MV-4-11 (cell line): ENCODE results near the gene PSMD13.
"Not testable (repeated sequence)": the region's sequence is repeated elsewhere in the genome, so short reads cannot be mapped to it uniquely, and the experiment has no call there.

Source experiments
- DNase-seq: peaks from one replicate; lab custom pipeline; 2025; lab: John Stamatoyannopoulos, UW

Gene PSMD13

DNA sequence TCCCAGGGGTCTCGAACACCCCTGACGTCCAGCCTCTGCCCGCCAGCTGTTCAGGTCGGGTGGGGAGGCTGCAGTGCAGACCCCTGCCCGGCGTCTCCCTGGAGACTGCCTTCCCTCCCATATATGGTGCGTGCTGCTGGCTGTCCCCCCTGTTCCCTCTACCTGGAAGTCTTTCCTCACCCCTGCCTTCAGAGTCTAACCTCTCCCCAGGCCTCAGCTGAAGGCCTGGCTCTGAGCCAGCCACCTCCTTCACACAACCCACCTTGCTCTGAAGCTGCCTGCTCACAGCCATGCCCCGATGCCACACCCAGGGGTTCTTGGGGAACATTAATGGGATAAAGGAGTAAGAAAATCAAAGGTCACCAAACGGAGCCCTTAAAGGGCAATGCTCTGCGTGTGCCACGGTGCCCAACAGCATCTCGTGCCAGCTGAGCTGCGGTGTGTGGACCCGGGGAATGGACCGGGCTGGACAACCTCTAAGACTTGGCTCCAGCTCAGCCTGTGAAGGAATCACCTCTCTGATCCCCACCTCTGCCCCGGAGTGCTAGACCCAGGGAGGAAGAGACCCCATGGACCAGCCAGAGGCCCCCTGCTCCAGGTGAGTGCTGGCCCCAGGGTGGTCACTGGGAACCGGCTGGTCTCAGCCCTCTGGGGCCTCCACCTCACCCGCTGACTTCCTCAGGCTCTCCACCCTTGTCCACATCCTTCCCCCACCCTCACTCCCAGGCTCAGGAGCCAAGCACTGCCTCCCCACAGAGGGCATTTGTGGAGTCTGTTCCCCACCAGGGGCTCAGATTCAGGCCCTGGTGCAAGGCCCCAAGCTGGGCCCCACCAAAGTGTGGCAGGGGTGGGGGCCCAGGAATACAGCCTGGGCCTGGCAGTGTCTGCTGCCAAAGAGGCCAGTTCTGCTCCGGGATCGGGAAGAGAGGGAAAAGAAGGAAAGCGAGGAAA is 41.5 kb downstream of the PSMD13 start, which contains the start of gene NLRP6:
Gene NLRP6 (plus strand): TSS at position 407 of the 951 bp plus-strand sequence. CDS start 163 bp downstream, at position 570.
- DNase-seq = no peak

- DNase-seq = peak; percentile 30
Measured at GRCh38 chr11:279040-279965, 42.5 kb downstream of the PSMD13 start.

DNA sequence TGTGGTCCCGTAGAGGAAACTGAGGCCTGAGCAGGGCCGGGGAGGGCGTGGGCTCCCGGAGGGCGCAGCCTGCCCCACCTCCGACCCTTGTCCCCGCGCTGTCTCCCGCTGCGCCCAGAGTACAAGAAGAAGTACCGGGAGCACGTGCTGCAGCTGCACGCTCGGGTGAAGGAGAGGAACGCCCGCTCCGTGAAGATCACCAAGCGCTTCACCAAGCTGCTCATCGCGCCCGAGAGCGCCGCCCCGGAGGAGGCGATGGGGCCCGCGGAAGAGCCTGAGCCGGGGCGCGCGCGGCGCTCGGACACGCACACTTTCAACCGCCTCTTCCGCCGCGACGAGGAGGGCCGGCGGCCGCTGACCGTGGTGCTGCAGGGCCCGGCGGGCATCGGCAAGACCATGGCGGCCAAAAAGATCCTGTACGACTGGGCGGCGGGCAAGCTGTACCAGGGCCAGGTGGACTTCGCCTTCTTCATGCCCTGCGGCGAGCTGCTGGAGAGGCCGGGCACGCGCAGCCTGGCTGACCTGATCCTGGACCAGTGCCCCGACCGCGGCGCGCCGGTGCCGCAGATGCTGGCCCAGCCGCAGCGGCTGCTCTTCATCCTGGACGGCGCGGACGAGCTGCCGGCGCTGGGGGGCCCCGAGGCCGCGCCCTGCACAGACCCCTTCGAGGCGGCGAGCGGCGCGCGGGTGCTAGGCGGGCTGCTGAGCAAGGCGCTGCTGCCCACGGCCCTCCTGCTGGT is 43.4 kb downstream of the PSMD13 start:
- peak; percentile 54 for DNase-seq

- no peak for DNase-seq
Measured at GRCh38 chr11:280706-281485, 44.1 kb downstream of the PSMD13 start.

DNA sequence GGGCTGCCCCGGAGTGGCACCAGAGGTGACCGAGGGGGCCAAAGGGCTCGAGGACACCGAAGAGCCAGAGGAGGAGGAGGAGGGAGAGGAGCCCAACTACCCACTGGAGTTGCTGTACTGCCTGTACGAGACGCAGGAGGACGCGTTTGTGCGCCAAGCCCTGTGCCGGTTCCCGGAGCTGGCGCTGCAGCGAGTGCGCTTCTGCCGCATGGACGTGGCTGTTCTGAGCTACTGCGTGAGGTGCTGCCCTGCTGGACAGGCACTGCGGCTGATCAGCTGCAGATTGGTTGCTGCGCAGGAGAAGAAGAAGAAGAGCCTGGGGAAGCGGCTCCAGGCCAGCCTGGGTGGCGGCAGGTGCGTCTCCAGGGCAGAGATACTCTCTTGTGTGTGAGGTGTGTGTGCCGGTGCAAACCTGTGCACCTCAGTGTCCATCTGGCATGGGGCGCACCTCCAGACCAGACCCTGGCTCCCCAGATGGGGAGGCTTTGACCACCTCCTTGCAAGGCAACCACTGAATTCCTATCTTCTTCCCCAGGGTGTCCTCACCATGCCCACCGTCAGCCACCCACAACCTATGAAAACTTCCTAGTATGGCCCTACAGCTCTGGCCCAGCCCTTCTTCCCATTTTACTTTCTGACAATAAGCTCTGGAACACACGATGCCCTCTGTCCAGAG is 44.8 kb downstream of the PSMD13 start:
- no peak for DNase-seq

DNA sequence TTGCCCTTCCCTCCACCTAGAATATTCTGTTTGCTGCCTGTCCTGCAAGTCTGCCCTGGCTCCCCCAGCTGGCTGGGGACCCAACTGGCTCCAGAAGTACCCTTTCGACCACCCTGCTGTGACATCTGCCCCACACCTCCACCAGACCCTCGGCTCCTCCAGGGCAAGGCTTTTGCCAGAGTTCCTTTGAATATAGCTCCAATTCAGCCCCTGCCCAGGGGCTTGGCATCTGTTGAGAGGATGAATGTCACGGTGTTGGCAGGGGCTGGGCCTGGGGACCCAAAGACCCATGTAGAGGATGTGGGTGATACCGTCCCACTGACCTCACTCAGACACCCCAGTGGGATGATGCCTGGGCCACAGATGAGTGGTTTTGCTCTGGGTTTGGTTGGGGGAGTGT is 45.4 kb downstream of the PSMD13 start:
- no peak for DNase-seq

GRCh38 chr11:282630-283360 is 46.0 kb downstream of the PSMD13 start:
- DNase-seq = no peak

DNA sequence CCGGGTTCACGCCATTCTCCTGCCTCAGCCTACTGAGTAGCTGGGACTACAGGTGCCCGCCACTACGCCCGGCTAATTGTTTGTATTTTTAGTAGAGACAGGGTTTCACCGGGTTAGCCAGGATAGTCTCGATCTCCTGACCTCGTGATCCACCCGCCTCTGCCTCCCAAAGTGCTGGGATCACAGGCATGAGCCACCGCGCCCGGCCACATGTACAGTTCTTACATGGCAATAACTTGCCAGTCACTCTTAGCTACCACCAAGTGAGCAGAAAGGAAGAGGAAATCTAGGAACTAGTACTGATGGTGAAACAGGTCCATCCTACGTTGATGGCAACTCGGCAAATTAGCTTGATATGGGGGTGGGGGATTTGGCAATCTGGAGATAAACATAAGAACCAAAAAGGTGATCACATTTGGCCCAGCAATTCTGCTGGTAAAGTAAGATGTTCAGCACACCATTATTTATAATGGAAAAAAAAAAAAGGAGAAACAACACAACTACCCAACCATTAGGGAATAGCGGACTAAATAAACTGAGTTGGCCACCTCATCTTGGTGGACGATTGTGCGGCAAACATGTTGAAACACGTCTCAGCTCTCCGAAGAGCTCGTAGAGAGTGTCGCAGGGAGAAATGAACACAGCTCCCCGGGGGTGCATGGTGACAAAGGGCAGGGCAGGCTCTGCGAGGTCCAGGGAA is 46.8 kb downstream of the PSMD13 start:
- no peak for DNase-seq

DNA sequence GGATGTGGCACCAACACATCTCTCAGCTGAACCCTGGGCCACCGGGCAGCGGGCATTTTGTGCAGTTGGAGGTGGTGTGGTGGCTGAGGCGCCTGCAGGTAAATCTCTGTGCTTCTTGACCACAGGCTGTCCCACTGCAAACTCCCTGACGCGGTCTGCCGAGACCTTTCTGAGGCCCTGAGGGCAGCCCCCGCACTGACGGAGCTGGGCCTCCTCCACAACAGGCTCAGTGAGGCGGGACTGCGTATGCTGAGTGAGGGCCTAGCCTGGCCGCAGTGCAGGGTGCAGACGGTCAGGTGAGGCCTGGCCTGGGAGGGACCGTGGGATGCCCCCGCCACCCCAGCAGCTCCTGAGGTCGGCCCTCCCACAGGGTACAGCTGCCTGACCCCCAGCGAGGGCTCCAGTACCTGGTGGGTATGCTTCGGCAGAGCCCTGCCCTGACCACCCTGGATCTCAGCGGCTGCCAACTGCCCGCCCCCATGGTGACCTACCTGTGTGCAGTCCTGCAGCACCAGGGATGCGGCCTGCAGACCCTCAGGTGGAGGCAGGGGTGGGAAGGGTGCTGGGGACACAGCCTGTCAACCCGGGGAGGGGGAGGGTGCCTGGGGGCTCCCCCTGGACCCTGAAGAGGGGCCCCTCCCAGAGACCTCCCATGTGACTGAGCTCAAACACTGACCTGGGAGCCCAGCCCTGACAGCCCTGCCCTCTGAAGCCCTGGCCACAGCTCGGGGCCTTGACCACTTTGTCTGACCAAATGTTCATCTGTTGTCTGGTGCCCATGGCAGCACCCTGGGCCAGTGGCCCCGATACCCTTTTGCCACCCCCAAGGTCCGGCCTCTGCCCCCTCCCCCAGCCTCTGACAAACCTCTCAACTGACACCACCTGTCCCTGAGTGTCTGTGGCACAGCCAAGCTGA is 47.6 kb downstream of the PSMD13 start:
- DNase-seq = no peak

DNA sequence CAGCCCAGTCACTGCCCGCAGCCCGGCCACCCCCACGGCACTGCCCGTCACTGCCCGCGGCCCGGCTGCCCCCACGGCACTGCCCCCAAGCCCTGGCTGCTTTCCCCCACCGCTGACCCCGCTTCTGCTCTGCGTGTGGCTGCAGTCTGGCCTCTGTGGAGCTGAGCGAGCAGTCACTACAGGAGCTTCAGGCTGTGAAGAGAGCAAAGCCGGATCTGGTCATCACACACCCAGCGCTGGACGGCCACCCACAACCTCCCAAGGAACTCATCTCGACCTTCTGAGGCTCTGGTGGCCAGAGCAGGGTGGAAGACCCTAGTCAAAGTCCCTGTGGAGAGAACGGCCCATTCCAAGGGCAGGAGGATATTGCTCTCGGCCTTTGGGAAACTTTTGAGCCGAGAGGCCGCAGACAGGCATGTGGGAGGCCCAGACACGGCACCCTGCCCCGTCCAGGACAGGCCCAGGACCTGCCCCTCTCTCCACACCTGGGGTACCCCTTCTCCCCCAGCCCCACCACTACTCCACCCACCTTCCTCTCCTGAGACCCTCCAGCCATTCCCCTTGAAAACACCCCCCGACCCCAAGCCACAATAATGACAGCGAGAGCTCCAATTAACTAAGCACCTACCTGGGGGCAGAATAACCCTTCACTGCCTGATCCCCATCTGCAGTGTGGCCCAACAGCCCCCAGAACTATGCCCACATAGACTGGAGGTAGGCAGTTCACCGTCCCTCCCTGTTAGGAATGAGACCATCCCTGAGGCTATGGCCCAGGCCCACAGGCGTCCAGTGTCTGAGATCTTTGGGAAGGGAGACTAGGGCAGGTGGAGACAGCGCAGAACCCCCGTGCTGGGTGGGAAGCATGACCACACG is 48.5 kb downstream of the PSMD13 start:
- no peak for DNase-seq

GRCh38 chr11:285894-286220 is 49.1 kb downstream of the PSMD13 start:
- no peak for DNase-seq

GRCh38 chr11:286977-287820 is 50.4 kb downstream of the PSMD13 start:
- not testable (repeated sequence) for DNase-seq

GRCh38 chr11:287821-288477 is 51.2 kb downstream of the PSMD13 start:
- DNase-seq = no peak

GRCh38 chr11:288478-289397 is 52.0 kb downstream of the PSMD13 start, which contains the start of gene PGGHG:
PGGHG (plus strand) TSS chr11:289126; CDS start chr11:289817, 691 bp downstream.
- peak; percentile 35 for DNase-seq

DNA sequence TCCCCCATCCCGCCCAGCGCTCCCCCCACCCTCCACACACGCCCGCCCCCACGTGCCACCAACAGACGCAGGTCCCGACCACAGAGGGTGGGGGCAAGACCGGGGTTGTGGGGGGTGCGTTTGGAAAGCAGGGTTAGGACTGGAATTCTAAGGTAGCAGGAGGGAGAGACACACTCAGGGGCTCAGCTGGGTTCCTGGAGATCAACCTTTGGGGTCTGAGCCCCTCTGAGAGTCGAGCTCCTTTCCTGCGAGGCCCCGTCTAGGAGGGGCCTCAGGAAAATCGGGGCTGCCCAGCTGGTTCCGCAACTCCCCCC is 52.6 kb downstream of the PSMD13 start:
- no peak for DNase-seq
